Measurements from ENCODE around the gene CCDC124. TPM values are rescaled to one million over a fixed set of nuclear protein-coding genes. Genes with fewer than 3 reads are reported as not detected.

The CCDC124 gene
- polyA plus RNA-seq, 3 donors, result 29.7 to 66.3 (median 29.7) TPM

GRCh38 chr19:17937371-17937900 lies 4.6 kb downstream of the CCDC124 start:
- H3K9me3 ChIP-seq (replicated peaks in 1 of 2; ENCODE audit: control insufficient read depth in 1 of 2, insufficient read depth in 1 of 2, low read length in 2 of 2), result no peaks in the 10 kb centered on the region
- no peak overlapping the region for H3K9ac ChIP-seq (ENCODE audit: insufficient read depth, low read length, poor library complexity, severe bottlenecking)
- H3K27me3 ChIP-seq (ENCODE audit: control insufficient read depth in 2 of 2, insufficient read depth in 2 of 2, low read length in 2 of 2), result no peaks in the 10 kb centered on the region
- H3K27ac Mint-ChIP-seq, result peak overlapping the region in 2 of 7 donors; percentile 35 to 71
- peaks cover 11 to 18% of the 10 kb centered on the region in 2 donors for H3K36me3 ChIP-seq (replicated peaks in 1 of 2; ENCODE audit: control insufficient read depth in 1 of 2, insufficient read depth in 2 of 2, low read length in 2 of 2)
- H3K4me3 Mint-ChIP-seq, result no peak overlapping the region
- H3K79me2 ChIP-seq (ENCODE audit: insufficient read depth, low read length), result peaks cover 9% of the 10 kb centered on the region
- no peak overlapping the region for H3K27ac ChIP-seq (ENCODE audit: low read depth in 1 of 2, low read length in 2 of 2)
- no peak overlapping the region for H2AFZ ChIP-seq (ENCODE audit: insufficient read depth, low read depth, low read length, poor library complexity, severe bottlenecking)
- peaks cover 12% of the 10 kb centered on the region for H3K4me1 Mint-ChIP-seq
- H3K9me3 Mint-ChIP-seq, result peaks cover 0 to 2% (median 0%) of the 10 kb centered on the region in 7 donors
- WGBS (ENCODE audit: insufficient coverage), result 95% methylated on average over 6 of the region's 9 CpGs
- no peak overlapping the region for H3K4me2 ChIP-seq (replicated peaks; ENCODE audit: extremely low read depth, low read length, poor library complexity, severe bottlenecking)
- H3K4me1 ChIP-seq (ENCODE audit: control insufficient read depth in 1 of 2, insufficient read depth in 2 of 2, low read length in 2 of 2), result peaks cover 9 to 13% of the 10 kb centered on the region in 2 donors
- no peak overlapping the region for H3K4me3 ChIP-seq (replicated peaks in 1 of 3; ENCODE audit: low read depth in 2 of 3, low read length in 3 of 3)
- H3K36me3 Mint-ChIP-seq, result peaks cover 25 to 57% of the 10 kb centered on the region in 2 donors
- no peaks in the 10 kb centered on the region for H4K20me1 ChIP-seq (ENCODE audit: insufficient read depth, low read length)
- DNase-seq, result no peak
- no peak for TF ChIP-seq CTCF (IDR thresholded peaks at IDR 0.05)
- peaks cover 0 to 3% (median 0%) of the 10 kb centered on the region in 3 donors for H3K27me3 Mint-ChIP-seq (ENCODE audit: low read depth in 3 of 3)
- intact Hi-C loops (cut with micrococcal nuclease), result loop anchor here in 1 of 2 donors (5.0 kb wide), 1 partner anchor 120 kb away; no protein-coding TSS in a partner anchor

GRCh38 chr19:17938092-17938845 lies 5.5 kb downstream of the CCDC124 start:
- Mint-ChIP-seq H3K36me3 (peaks cover 25 to 62% of the 10 kb centered on the region in 2 donors), H3K27ac (peak overlapping the region in 1 of 7 donors; percentile 41), H3K4me1 (peaks cover 8% of the 10 kb centered on the region), H3K4me3 (no peak overlapping the region), H3K27me3 (ENCODE audit: low read depth in 3 of 3) (peaks cover 0 to 3% (median 0%) of the 10 kb centered on the region in 3 donors), H3K9me3 (peaks cover 0 to 2% (median 0%) of the 10 kb centered on the region in 7 donors)
- Histone ChIP-seq H3K9ac (ENCODE audit: insufficient read depth, low read length, poor library complexity, severe bottlenecking) (no peak overlapping the region), H3K79me2 (ENCODE audit: insufficient read depth, low read length) (peaks cover 5% of the 10 kb centered on the region), H2AFZ (ENCODE audit: insufficient read depth, low read depth, low read length, poor library complexity, severe bottlenecking) (no peak overlapping the region), H3K36me3 (replicated peaks in 1 of 2; ENCODE audit: control insufficient read depth in 1 of 2, insufficient read depth in 2 of 2, low read length in 2 of 2) (peaks cover 16 to 21% of the 10 kb centered on the region in 2 donors), H3K9me3 (replicated peaks in 1 of 2; ENCODE audit: control insufficient read depth in 1 of 2, insufficient read depth in 1 of 2, low read length in 2 of 2) (no peaks in the 10 kb centered on the region), H4K20me1 (ENCODE audit: insufficient read depth, low read length) (no peaks in the 10 kb centered on the region), H3K4me2 (replicated peaks; ENCODE audit: extremely low read depth, low read length, poor library complexity, severe bottlenecking) (no peak overlapping the region), H3K4me3 (replicated peaks in 1 of 3; ENCODE audit: low read depth in 2 of 3, low read length in 3 of 3) (no peak overlapping the region), H3K27ac (ENCODE audit: low read depth in 1 of 2, low read length in 2 of 2) (no peak overlapping the region), H3K4me1 (ENCODE audit: control insufficient read depth in 1 of 2, insufficient read depth in 2 of 2, low read length in 2 of 2) (peaks cover 6 to 8% of the 10 kb centered on the region in 2 donors), H3K27me3 (ENCODE audit: control insufficient read depth in 2 of 2, insufficient read depth in 2 of 2, low read length in 2 of 2) (no peaks in the 10 kb centered on the region)
- intact Hi-C loops (cut with micrococcal nuclease), result loop anchor here (1.0 to 5.0 kb wide), 4 partner anchors 58 to 121 kb away; no protein-coding TSS in a partner anchor
- 33% methylated on average over 4 of the region's 7 CpGs for WGBS (ENCODE audit: insufficient coverage)
- DNase-seq, result peak; percentile 66 to 82 (median 77)
- TF ChIP-seq CTCF (IDR thresholded peaks at IDR 0.05), result peak; percentile 94

Measured in CD14-positive monocyte (primary cell).